Neural cell (in vitro differentiated cells): ENCODE results near the gene ITGAD.

Source experiments
- EP300 ChIP-seq: fragments of 450-650 bp; conservative IDR thresholded peaks from 2 replicates; pipeline ENCODE4 v1.6.1; 2014; ENCODE audit warnings: antibody characterized with exemption, mild to moderate bottlenecking, moderate library complexity; ENCODE audit not compliant: poor library complexity, severe bottlenecking
- EZH2 ChIP-seq: fragments of 200-600, 300-800 bp; shearing (Covaris generic), sonication (generic); IDR thresholded peaks from 2 replicates; pipeline ENCODE4 v1.6.1; 2014; ENCODE audit warnings: antibody characterized with exemption, low read length, borderline replicate concordance, mild to moderate bottlenecking; ENCODE audit not compliant: insufficient read depth, poor library complexity, severe bottlenecking
- MXI1 ChIP-seq: fragments of 450-650 bp; conservative IDR thresholded peaks from 2 replicates; pipeline ENCODE4 v1.6.1; 2014; ENCODE audit warnings: antibody characterized with exemption, mild to moderate bottlenecking; ENCODE audit not compliant: poor library complexity, severe bottlenecking
- POLR2AphosphoS5 ChIP-seq: IDR thresholded peaks from 2 replicates; pipeline ENCODE4 v1.6.1; 2012
- RAD21 ChIP-seq: fragments of 450-650 bp; conservative IDR thresholded peaks from 2 replicates; pipeline ENCODE4 v1.6.1; 2014; ENCODE audit warnings: antibody characterized with exemption, mild to moderate bottlenecking, moderate library complexity
- REST ChIP-seq: IDR thresholded peaks from 2 replicates; pipeline ENCODE4 v1.6.1; 2012; ENCODE audit warnings: borderline replicate concordance
- SMC3 ChIP-seq: fragments of 450-650 bp; conservative IDR thresholded peaks from 2 replicates; pipeline ENCODE4 v1.6.1; 2014; ENCODE audit warnings: antibody characterized with exemption, mild to moderate bottlenecking, moderate library complexity; ENCODE audit not compliant: poor library complexity
- TAF1 ChIP-seq: IDR thresholded peaks from 2 replicates; pipeline ENCODE4 v1.6.1; 2012; ENCODE audit warnings: low read depth
- TF ChIP-seq, protein P1 (sequence below): fragments of 450-650 bp; IDR thresholded peaks from 2 replicates; pipeline ENCODE4 v1.5.1; 2014; ENCODE audit warnings: antibody characterized with exemption, mild to moderate bottlenecking, moderate library complexity; ENCODE audit not compliant: poor library complexity, severe bottlenecking

GRCh38 chr16:31456988-31457360 is 63.8 kb downstream of the ITGAD start:
- TF ChIP-seq EP300 (no peak), EZH2 (no peak), MXI1 (no peak), TAF1 (no peak), SMC3 (no peak), RAD21 (no peak), REST (no peak), POLR2AphosphoS5 (no peak)
- TF ChIP-seq, protein P1, sequence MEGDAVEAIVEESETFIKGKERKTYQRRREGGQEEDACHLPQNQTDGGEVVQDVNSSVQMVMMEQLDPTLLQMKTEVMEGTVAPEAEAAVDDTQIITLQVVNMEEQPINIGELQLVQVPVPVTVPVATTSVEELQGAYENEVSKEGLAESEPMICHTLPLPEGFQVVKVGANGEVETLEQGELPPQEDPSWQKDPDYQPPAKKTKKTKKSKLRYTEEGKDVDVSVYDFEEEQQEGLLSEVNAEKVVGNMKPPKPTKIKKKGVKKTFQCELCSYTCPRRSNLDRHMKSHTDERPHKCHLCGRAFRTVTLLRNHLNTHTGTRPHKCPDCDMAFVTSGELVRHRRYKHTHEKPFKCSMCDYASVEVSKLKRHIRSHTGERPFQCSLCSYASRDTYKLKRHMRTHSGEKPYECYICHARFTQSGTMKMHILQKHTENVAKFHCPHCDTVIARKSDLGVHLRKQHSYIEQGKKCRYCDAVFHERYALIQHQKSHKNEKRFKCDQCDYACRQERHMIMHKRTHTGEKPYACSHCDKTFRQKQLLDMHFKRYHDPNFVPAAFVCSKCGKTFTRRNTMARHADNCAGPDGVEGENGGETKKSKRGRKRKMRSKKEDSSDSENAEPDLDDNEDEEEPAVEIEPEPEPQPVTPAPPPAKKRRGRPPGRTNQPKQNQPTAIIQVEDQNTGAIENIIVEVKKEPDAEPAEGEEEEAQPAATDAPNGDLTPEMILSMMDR = no peak
